ENCODE measurements around the gene UGT1A10. TPM values are rescaled to one million over a fixed set of nuclear protein-coding genes. Genes with fewer than 3 reads are reported as not detected.
"Not testable (repeated sequence)": the region's sequence is repeated elsewhere in the genome, so short reads cannot be mapped to it uniquely, and the experiment has no call there.

Gene UGT1A10
- total and polyA plus RNA-seq, 2 of the 13 experiments (the other 11 are each of a cell fraction or from before 2014, with no cell fraction given) = not detected

GRCh38 chr2:233646033-233646432 lies 9.8 kb downstream of the UGT1A10 start:
- H3K4me2 ChIP-seq (ENCODE audit: low read depth, low read length); POLR2A ChIA-PET; H4K20me1 ChIP-seq (ENCODE audit: insufficient read depth, low read length); FAIRE-seq; H3K27ac ChIP-seq (ENCODE audit: extremely low read length, insufficient read depth, low read length); H2AFZ ChIP-seq (ENCODE audit: low read length); H3K4me3 ChIP-seq (replicated peaks in 1 of 3; ENCODE audit: insufficient read depth in 1 of 3, low read depth in 2 of 3, low read length in 3 of 3); H3K79me2 ChIP-seq (ENCODE audit: insufficient read depth, low read length); in situ Hi-C loops (cut with HindIII; ENCODE audit: extremely low pct_ligation_motif_present, low pct_unique_long_range_greater_than_20kb); H3K36me3 ChIP-seq (replicated peaks in 1 of 2; ENCODE audit: control insufficient read depth in 1 of 2, insufficient read depth in 2 of 2, low read length in 2 of 2); ATAC-seq; H3K9ac ChIP-seq (ENCODE audit: insufficient read depth, low read depth, low read length); BruUV-seq (replicated peaks); intact Hi-C loops (cut with micrococcal nuclease; ENCODE audit: unreplicated experiment); DNase-seq (ENCODE audit: low spot score); CTCF ChIA-PET (ENCODE audit: low intra/inter-chr PET ratio, low total read pairs); H3K4me1 ChIP-seq (ENCODE audit: insufficient read depth, low read length); H3K27me3 ChIP-seq (ENCODE audit: control insufficient read depth in 1 of 2, insufficient read depth in 2 of 2, low read length in 2 of 2): not testable (repeated sequence)
- TF ChIP-seq ZFP36 (IDR thresholded peaks at IDR 0.05; ENCODE audit: borderline replicate concordance, low read depth, low read length, partially characterized antibody) = peak; percentile 34
- H3K9me3 ChIP-seq (ENCODE audit: low read length) = peaks cover 27% of the 10 kb centered on the region
- WGBS (ENCODE audit: low lambda C conversion rate) = 31% methylated on average over 3 of the region's 3 CpGs

- Histone ChIP-seq H3K9ac (ENCODE audit: insufficient read depth, low read depth, low read length) (no peak overlapping the region), H3K4me2 (ENCODE audit: low read depth, low read length) (no peak overlapping the region), H3K79me2 (ENCODE audit: insufficient read depth, low read length) (no peaks in the 10 kb centered on the region), H3K9me3 (ENCODE audit: low read length) (peaks cover 12% of the 10 kb centered on the region), H4K20me1 (ENCODE audit: insufficient read depth, low read length) (no peaks in the 10 kb centered on the region), H3K27me3 (ENCODE audit: control insufficient read depth in 1 of 2, insufficient read depth in 2 of 2, low read length in 2 of 2) (no peaks in the 10 kb centered on the region; a peak in 1 of 5 replicates), H3K36me3 (replicated peaks in 1 of 2; ENCODE audit: control insufficient read depth in 1 of 2, insufficient read depth in 2 of 2, low read length in 2 of 2) (no peaks in the 10 kb centered on the region), H3K27ac (ENCODE audit: extremely low read length, insufficient read depth, low read length) (no peak overlapping the region), H2AFZ (ENCODE audit: low read length) (no peak overlapping the region), H3K4me3 (replicated peaks in 1 of 3; ENCODE audit: insufficient read depth in 1 of 3, low read depth in 2 of 3, low read length in 3 of 3) (no peak overlapping the region), H3K4me1 (ENCODE audit: insufficient read depth, low read length) (no peaks in the 10 kb centered on the region)
- 59% methylated on average over 4 of the region's 4 CpGs for WGBS (ENCODE audit: low lambda C conversion rate)
- no peak for FAIRE-seq
- intact Hi-C loops (cut with micrococcal nuclease; ENCODE audit: unreplicated experiment) = no loop called here
- ChIA-PET CTCF (ENCODE audit: low intra/inter-chr PET ratio, low total read pairs) (no interaction called here), POLR2A (no interaction called here)
- DNase-seq (ENCODE audit: low spot score) = no peak
- no peak for TF ChIP-seq KDM3A (CRISPR knock-in tag; IDR thresholded peaks at IDR 0.05; ENCODE audit: low read depth)
- no peak for TF ChIP-seq ZMYM3 (CRISPR knock-in tag; IDR thresholded peaks at IDR 0.05)
- no peak for TF ChIP-seq KLF12 (CRISPR knock-in tag; IDR thresholded peaks at IDR 0.05; ENCODE audit: borderline replicate concordance)
- no peak for TF ChIP-seq ZFP91 (CRISPR knock-in tag; IDR thresholded peaks at IDR 0.05; ENCODE audit: borderline replicate concordance)
- TF ChIP-seq PBX3 (CRISPR knock-in tag; IDR thresholded peaks at IDR 0.05; ENCODE audit: borderline replicate concordance) = no peak
- TF ChIP-seq ZNF724P (CRISPR knock-in tag; IDR thresholded peaks at IDR 0.05; ENCODE audit: borderline replicate concordance) = no peak
- no peak for TF ChIP-seq BCL6 (CRISPR knock-in tag; IDR thresholded peaks at IDR 0.05)
- TF ChIP-seq ZFP36L2 (CRISPR knock-in tag; IDR thresholded peaks at IDR 0.05) = no peak
- TF ChIP-seq ZNF737 (CRISPR knock-in tag; IDR thresholded peaks at IDR 0.05; ENCODE audit: borderline replicate concordance) = no peak
- no peak for TF ChIP-seq CHCHD3 (CRISPR knock-in tag; IDR thresholded peaks at IDR 0.05)
- TF ChIP-seq ZBTB37 (CRISPR knock-in tag; IDR thresholded peaks at IDR 0.05) = no peak
- no peak for TF ChIP-seq MZF1 (CRISPR knock-in tag; IDR thresholded peaks at IDR 0.05; ENCODE audit: borderline replicate concordance)
- no peak for TF ChIP-seq ZNF530 (CRISPR knock-in tag; IDR thresholded peaks at IDR 0.05; ENCODE audit: low read depth)
- no peak for TF ChIP-seq ZNF891 (CRISPR knock-in tag; IDR thresholded peaks at IDR 0.05)
- BruUV-seq (replicated peaks) = no TSS peak
- in situ Hi-C loops (cut with HindIII; ENCODE audit: extremely low pct_ligation_motif_present, low pct_unique_long_range_greater_than_20kb) = no loop called here
- no peak for ATAC-seq
Measured at GRCh38 chr2:233650981-233651380, 14.7 kb downstream of the UGT1A10 start.
